Uterus (tissue), 2 donors: ENCODE results near the gene UGGT1.

ENCODE experiments used
- POLR2A ChIP-seq, 2 donors: fragments of 450-650 bp; IDR thresholded peaks; one replicate each; pipeline ENCODE4 v1.6.1; 2016; ENCODE audit warnings: antibody characterized with exemption in 2 of 2, mild to moderate bottlenecking in 1 of 2, moderate library complexity in 1 of 2
- TF ChIP-seq, protein P1 (sequence below), 4 experiments: fragments of 200-600 bp in 2 of 4; fragments of 450-650 bp in 2 of 4; sonication (generic) in 2 of 4; IDR thresholded peaks; one replicate each; pipeline ENCODE4 v1.5.1; 2016 to 2019; ENCODE audit warnings: antibody characterized with exemption in 4 of 4, mild to moderate bottlenecking in 2 of 4, moderate library complexity in 1 of 4

DNA sequence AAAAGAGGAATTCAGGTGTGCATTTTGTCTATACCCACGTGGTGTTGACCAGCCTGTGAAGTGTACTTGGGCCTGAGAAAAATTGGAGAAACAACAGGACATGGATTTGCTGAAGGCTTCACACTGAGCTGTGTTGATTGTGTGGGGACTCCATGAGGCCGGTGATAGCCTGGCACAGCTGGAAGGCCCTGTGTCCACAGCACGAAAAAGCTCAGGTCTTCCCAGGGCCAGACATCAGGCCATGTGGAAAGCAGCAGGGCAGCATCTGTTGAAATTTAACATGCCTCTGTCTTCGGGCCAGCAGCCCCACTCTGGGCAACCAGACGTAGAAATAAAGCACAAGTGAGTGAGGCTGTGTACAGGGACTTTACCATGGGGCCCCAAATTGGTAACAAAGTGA lies 143.6 kb downstream of the UGGT1 start:
- TF ChIP-seq, protein P1, sequence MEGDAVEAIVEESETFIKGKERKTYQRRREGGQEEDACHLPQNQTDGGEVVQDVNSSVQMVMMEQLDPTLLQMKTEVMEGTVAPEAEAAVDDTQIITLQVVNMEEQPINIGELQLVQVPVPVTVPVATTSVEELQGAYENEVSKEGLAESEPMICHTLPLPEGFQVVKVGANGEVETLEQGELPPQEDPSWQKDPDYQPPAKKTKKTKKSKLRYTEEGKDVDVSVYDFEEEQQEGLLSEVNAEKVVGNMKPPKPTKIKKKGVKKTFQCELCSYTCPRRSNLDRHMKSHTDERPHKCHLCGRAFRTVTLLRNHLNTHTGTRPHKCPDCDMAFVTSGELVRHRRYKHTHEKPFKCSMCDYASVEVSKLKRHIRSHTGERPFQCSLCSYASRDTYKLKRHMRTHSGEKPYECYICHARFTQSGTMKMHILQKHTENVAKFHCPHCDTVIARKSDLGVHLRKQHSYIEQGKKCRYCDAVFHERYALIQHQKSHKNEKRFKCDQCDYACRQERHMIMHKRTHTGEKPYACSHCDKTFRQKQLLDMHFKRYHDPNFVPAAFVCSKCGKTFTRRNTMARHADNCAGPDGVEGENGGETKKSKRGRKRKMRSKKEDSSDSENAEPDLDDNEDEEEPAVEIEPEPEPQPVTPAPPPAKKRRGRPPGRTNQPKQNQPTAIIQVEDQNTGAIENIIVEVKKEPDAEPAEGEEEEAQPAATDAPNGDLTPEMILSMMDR (IDR thresholded peaks at IDR 0.05), result no peak
- no peak for TF ChIP-seq POLR2A (IDR thresholded peaks at IDR 0.05)
